ENCODE measurements around the gene ASCL1. TPM values are rescaled to one million over a fixed set of nuclear protein-coding genes. Genes with fewer than 3 reads are reported as not detected.

ASCL1 gene
- total and polyA plus RNA-seq, 2 experiments from 2014 or later = not detected

DNA sequence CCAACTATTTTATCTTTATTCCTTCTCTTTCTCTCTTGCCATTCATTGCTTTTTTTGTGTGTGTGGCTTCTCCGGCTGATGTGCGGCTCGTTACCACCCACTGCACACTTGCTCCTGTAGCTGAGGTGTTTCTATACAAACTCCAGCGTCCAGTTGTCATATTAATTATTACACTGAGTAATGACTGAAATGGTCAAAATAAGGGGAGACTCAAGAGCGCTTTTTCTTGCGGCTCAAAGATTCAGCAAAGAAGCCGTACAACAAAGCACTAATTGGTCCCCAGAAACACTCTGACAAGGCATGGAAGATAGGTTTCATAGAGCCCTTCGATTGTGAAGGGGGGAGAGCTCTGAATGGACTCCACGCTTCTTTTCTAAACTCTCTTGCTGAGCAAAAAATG is 5.6 kb upstream of the ASCL1 start:
- DNase-seq (ENCODE audit: low read depth in 1 of 2, low spot score in 1 of 2) = no peak
- no peaks in the 10 kb centered on the region for H3K36me3 ChIP-seq
- H3K4me3 ChIP-seq = no peak overlapping the region
- no peak for TF ChIP-seq CTCF (IDR thresholded peaks at IDR 0.05; ENCODE audit: low read depth, low read length)
- H3K4me1 ChIP-seq (ENCODE audit: low read depth) = no peaks in the 10 kb centered on the region
- no peak overlapping the region for H3K27ac ChIP-seq
- H3K27me3 ChIP-seq = peaks cover 100% of the 10 kb centered on the region
- H3K9me3 ChIP-seq (ENCODE audit: low read depth) = no peaks in the 10 kb centered on the region

DNA sequence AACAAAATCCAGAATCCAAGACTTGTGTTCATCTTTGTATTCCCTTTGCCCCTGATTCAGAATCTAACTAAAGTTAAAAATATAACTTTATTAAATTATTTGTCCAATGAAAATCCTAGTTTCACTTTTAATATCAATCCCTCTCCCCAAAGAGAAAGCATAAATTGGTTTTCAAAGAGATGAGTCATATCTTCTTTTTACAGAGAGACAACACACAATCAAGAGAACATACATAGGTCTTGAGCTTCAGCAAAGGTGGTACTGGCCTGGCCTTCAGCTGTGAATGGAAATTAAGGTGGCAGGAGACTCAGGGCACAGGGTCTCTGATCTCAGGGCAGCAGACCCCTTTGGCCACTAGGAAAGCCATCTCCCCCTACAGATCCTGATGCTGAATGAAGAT is 4.3 kb upstream of the ASCL1 start:
- Histone ChIP-seq H3K4me1 (ENCODE audit: low read depth) (peaks cover 5% of the 10 kb centered on the region), H3K9me3 (ENCODE audit: low read depth) (no peaks in the 10 kb centered on the region), H3K36me3 (no peaks in the 10 kb centered on the region), H3K27ac (no peak overlapping the region), H3K4me3 (no peak overlapping the region), H3K27me3 (peaks cover 100% of the 10 kb centered on the region)
- no peak for DNase-seq (ENCODE audit: low read depth in 1 of 2, low spot score in 1 of 2)
- no peak for TF ChIP-seq CTCF (IDR thresholded peaks at IDR 0.05; ENCODE audit: low read depth, low read length)

DNA sequence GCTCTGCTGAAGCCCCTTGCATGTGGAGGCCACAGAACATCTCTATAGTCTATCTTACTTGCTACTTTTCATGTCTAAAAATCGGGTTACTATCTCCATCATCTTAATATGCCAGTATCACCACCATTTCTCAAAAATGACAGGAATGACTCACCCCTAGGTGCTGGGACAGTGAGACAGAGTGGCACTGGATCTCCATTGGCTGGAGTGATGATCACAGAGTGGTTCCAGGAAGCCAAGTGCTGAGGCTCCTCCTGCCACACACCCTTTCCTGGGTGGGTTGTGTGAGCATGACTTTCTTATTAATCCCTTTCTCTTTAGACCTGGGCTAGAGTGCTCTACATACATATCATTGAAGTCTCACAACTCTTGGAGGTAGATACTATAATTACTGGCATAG is 3.3 kb upstream of the ASCL1 start:
- peaks cover 5% of the 10 kb centered on the region for H3K4me1 ChIP-seq (ENCODE audit: low read depth)
- no peaks in the 10 kb centered on the region for H3K9me3 ChIP-seq (ENCODE audit: low read depth)
- no peak overlapping the region for H3K4me3 ChIP-seq
- no peak for DNase-seq (ENCODE audit: low read depth in 1 of 2, low spot score in 1 of 2)
- H3K36me3 ChIP-seq = no peaks in the 10 kb centered on the region
- H3K27ac ChIP-seq = no peak overlapping the region
- peaks cover 100% of the 10 kb centered on the region for H3K27me3 ChIP-seq
- no peak for TF ChIP-seq CTCF (IDR thresholded peaks at IDR 0.05; ENCODE audit: low read depth, low read length)

GRCh38 chr12:102955926-102956737 is 1.3 kb upstream of the ASCL1 start:
- no peaks in the 10 kb centered on the region for H3K36me3 ChIP-seq
- no peaks in the 10 kb centered on the region for H3K9me3 ChIP-seq (ENCODE audit: low read depth)
- no peak overlapping the region for H3K27ac ChIP-seq
- H3K4me3 ChIP-seq = no peak overlapping the region
- TF ChIP-seq CTCF (IDR thresholded peaks at IDR 0.05; ENCODE audit: low read depth, low read length) = no peak
- DNase-seq (ENCODE audit: low read depth in 1 of 2, low spot score in 1 of 2) = peak in 1 of 2 donors; percentile 73
- peaks cover 100% of the 10 kb centered on the region for H3K27me3 ChIP-seq
- peaks cover 5% of the 10 kb centered on the region for H3K4me1 ChIP-seq (ENCODE audit: low read depth)

DNA sequence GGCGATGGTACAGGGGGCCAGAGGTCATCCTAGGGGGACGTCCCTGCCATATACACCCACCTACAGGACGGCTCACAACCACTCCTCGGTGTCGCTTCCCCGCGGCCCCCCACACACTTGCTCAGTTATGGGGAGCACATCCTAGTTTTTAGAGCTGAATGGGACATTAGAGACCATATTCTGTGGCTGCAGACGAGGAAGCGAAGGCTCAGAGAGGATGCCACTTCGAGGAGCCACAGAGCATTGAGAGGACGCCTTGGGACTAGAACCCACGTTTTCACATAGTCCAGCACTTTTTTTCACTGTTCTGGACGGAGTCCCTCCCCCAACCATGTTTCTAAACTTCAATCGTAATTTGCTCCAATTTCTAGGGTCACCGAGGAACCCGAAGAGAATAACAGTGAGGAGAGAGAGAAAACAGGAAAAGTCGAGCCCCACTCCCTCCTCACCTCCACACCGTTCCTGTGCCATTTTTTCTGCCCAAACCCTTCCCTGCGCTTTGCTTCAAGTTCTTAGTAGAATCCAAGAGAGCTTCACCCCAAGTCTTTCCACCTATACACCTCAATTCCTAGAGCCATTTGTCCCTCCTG is 641 bp upstream of the ASCL1 start:
- H3K4me1 ChIP-seq (ENCODE audit: low read depth) = peaks cover 5% of the 10 kb centered on the region
- H3K27ac ChIP-seq = no peak overlapping the region
- H3K4me3 ChIP-seq = peak overlapping the region; percentile 36
- peaks cover 100% of the 10 kb centered on the region for H3K27me3 ChIP-seq
- H3K9me3 ChIP-seq (ENCODE audit: low read depth) = no peaks in the 10 kb centered on the region
- H3K36me3 ChIP-seq = no peaks in the 10 kb centered on the region
- DNase-seq (ENCODE audit: low read depth in 1 of 2, low spot score in 1 of 2) = no peak
- no peak for TF ChIP-seq CTCF (IDR thresholded peaks at IDR 0.05; ENCODE audit: low read depth, low read length)

Measured in cardiac muscle cell (in vitro differentiated cells and primary cell).